HepG2 (cell line): ENCODE results near the gene ZNF485. TPM values are rescaled to one million over a fixed set of nuclear protein-coding genes. Genes with fewer than 3 reads are reported as not detected.

ENCODE experiments used
- ATAC-seq: fragments of 200-7000 bp; cut with Tn5 transposase; 3 replicates; pipeline ENCODE4 v1.9.1; 2020; ENCODE audit warnings: mild to moderate bottlenecking, moderate library complexity
- BruUV-seq: library from RNA; stranded (reverse); fragments of 400-500 nt; replicated peaks from 2 replicates; lab custom pipeline; 2021; lab: Mats Ljungman, UMichigan
- CTCF ChIA-PET: fragments of 300-600 bp; formaldehyde crosslinking; extraction: SDS; loops from one replicate; lab custom pipeline; 2021; ENCODE audit warnings: low total read pairs, inconsistent platforms, low intra/inter-chr PET ratio; lab: Yijun Ruan, JAX
- POLR2A ChIA-PET: fragments of 350-600 bp; sonication (Branson Sonifier 250); formaldehyde crosslinking; loops from one replicate; lab custom pipeline; 2020; ENCODE audit warnings: antibody characterized with exemption, inconsistent platforms; lab: Yijun Ruan, JAX
- DNase-seq: peaks from one replicate; pipeline ENCODE4 v3.0.0-alpha.2; 2015; ENCODE audit warnings: low spot score
- FAIRE-seq: peaks from 3 replicates; lab custom pipeline; 2011; peaks lifted over from hg19 to GRCh38; lab: Jason Lieb, UNC
- H2AFZ ChIP-seq: one replicate; pipeline ENCODE4 v1.6.1; 2011; ENCODE audit warnings: low read length, inconsistent platforms
- H3K27ac ChIP-seq: fragments of 300-600 bp; 3 replicates; pipeline ENCODE4 v1.8.0; 2011; ENCODE audit warnings: mixed run types, mild to moderate bottlenecking, mixed read lengths, low read length, inconsistent platforms; ENCODE audit not compliant: insufficient read depth; ENCODE audit errors: extremely low read length
- H3K27me3 ChIP-seq, 2 experiments: fragments of 200-600 bp in 1 of 2; 2 replicates in 1 of 2; 3 replicates in 1 of 2; pipeline versions ENCODE4 v1.6.0 to v1.8.0; 2011; ENCODE audit warnings: low read length in 2 of 2, mild to moderate bottlenecking in 2 of 2, moderate library complexity in 2 of 2, inconsistent platforms in 1 of 2; ENCODE audit not compliant: insufficient read depth in 2 of 2, control insufficient read depth in 1 of 2
- H3K36me3 ChIP-seq, 2 experiments: fragments of 200-600 bp in 1 of 2; replicated peaks in 1 of 2; 2 replicates in 1 of 2; 3 replicates in 1 of 2; pipeline versions ENCODE4 v1.5.1 to v1.8.0; 2011; ENCODE audit warnings: low read length in 2 of 2, inconsistent platforms in 1 of 2; ENCODE audit not compliant: insufficient read depth in 2 of 2, control insufficient read depth in 1 of 2
- H3K4me1 ChIP-seq: 2 replicates; pipeline ENCODE4 v1.5.1; 2012; ENCODE audit warnings: low read length, inconsistent platforms; ENCODE audit not compliant: insufficient read depth
- H3K4me2 ChIP-seq: 2 replicates; pipeline ENCODE4 v1.6.0; 2011; ENCODE audit warnings: low read depth, low read length, inconsistent platforms
- H3K4me3 ChIP-seq, 3 experiments: fragments of 200-600 bp in 1 of 3; sonication (generic), shearing (Covaris generic) in 1 of 3; replicated peaks in 1 of 3; 2 replicates each; pipeline ENCODE4 v1.5.1; 2011 to 2016; ENCODE audit warnings: low read length in 3 of 3, inconsistent platforms in 2 of 3, low read depth in 2 of 3, mild to moderate bottlenecking in 2 of 3, control low read depth in 1 of 3, mixed read lengths in 1 of 3; ENCODE audit not compliant: insufficient read depth in 1 of 3
- H3K79me2 ChIP-seq: one replicate; pipeline ENCODE4 v1.6.1; 2011; ENCODE audit warnings: low read length, inconsistent platforms; ENCODE audit not compliant: insufficient read depth
- H3K9ac ChIP-seq: 2 replicates; pipeline ENCODE4 v1.6.0; 2011; ENCODE audit warnings: mild to moderate bottlenecking, low read depth, low read length, inconsistent platforms; ENCODE audit not compliant: insufficient read depth
- H3K9me3 ChIP-seq: 2 replicates; pipeline ENCODE4 v1.5.1; 2012; ENCODE audit warnings: mild to moderate bottlenecking, low read length
- H4K20me1 ChIP-seq: 2 replicates; pipeline ENCODE4 v1.6.0; 2011; ENCODE audit warnings: inconsistent platforms, mild to moderate bottlenecking, low read length, moderate library complexity; ENCODE audit not compliant: insufficient read depth
- ATF7-NPFF ChIP-seq: sonication (generic); formaldehyde crosslinking; IDR thresholded peaks from 2 replicates; pipeline ENCODE4 v1.8.1; 2023; ENCODE audit warnings: mild to moderate bottlenecking, low read depth, missing genetic modification reagents, moderate library complexity
- ELF1 ChIP-seq: sonication (generic); formaldehyde crosslinking; IDR thresholded peaks from 2 replicates; pipeline ENCODE4 v1.4.0; 2020; ENCODE audit warnings: missing genetic modification reagents
- JUND ChIP-seq: sonication (generic); formaldehyde crosslinking; IDR thresholded peaks from 2 replicates; pipeline ENCODE4 v1.8.0; 2022; ENCODE audit warnings: mild to moderate bottlenecking, missing genetic modification reagents
- POGZ ChIP-seq: sonication (generic); formaldehyde crosslinking; IDR thresholded peaks from 2 replicates; pipeline ENCODE4 v1.4.0; 2020; ENCODE audit warnings: mild to moderate bottlenecking, missing genetic modification reagents
- STAG1 ChIP-seq: sonication (generic); formaldehyde crosslinking; IDR thresholded peaks from 2 replicates; pipeline ENCODE4 v1.4.0; 2020; ENCODE audit warnings: missing genetic modification reagents
- TARDBP ChIP-seq: sonication (generic); formaldehyde crosslinking; IDR thresholded peaks from 2 replicates; pipeline ENCODE4 v1.8.0; 2022; ENCODE audit warnings: mild to moderate bottlenecking, missing genetic modification reagents
- ZNF12 ChIP-seq: sonication (generic); formaldehyde crosslinking; IDR thresholded peaks from 2 replicates; pipeline ENCODE4 v1.5.0; 2020; ENCODE audit warnings: missing genetic modification reagents
- ZNF224 ChIP-seq: sonication (generic); formaldehyde crosslinking; IDR thresholded peaks from 2 replicates; pipeline ENCODE4 v1.5.0; 2020; ENCODE audit warnings: mild to moderate bottlenecking, missing genetic modification reagents
- ZNF383 ChIP-seq: sonication (generic); formaldehyde crosslinking; IDR thresholded peaks from 2 replicates; pipeline ENCODE4 v1.4.0; 2020; ENCODE audit warnings: missing genetic modification reagents, mild to moderate bottlenecking, borderline replicate concordance
- ZNF577 ChIP-seq: sonication (generic); formaldehyde crosslinking; IDR thresholded peaks from 2 replicates; pipeline ENCODE4 v1.4.0; 2020; ENCODE audit warnings: mild to moderate bottlenecking, low read depth, missing genetic modification reagents, borderline replicate concordance
- WGBS: methylation state at CpG from one replicate; pipeline ENCODE4 v1.1.6; 2017; ENCODE audit warnings: low lambda C conversion rate; 5-methylcytosine and 5-hydroxymethylcytosine counted together
- in situ Hi-C: cut with HindIII; loops from 2 replicates; pipeline ENCODE4 v1.10.0; 2017; ENCODE audit warnings: low pct_unique_long_range_greater_than_20kb; ENCODE audit not compliant: extremely low pct_ligation_motif_present
- intact Hi-C: fragments of 100-400 bp; cut with micrococcal nuclease; formaldehyde crosslinking; loops from one replicate; pipeline ENCODE4 v1.10.0; 2022; ENCODE audit not compliant: unreplicated experiment
- polyA plus RNA-seq, 8 experiments: library from polyadenylated mRNA; depleted of rRNA in 3 of 8; stranded (reverse) in 7 of 8; unstranded in 1 of 8; fragments of >200 nt; fragmentation: Illumina TruSeq in 4 of 8; extraction: Trizol in 4 of 8; gene quantifications; 2 replicates each; pipeline versions ENCODE4 v1.2.1 to v1.2.3, GENCODE V29; 2011 to 2016; ENCODE audit warnings: low read depth in 4 of 8, missing spikeins in 1 of 8, mixed read lengths in 1 of 8; ENCODE audit not compliant: insufficient read depth in 1 of 8
- total RNA-seq, 5 experiments: library from RNA; depleted of rRNA; stranded (reverse); fragments of >200 nt; fragmentation: Illumina TruSeq; extraction: Trizol; gene quantifications; 2 replicates each; pipeline ENCODE4 v1.2.3, GENCODE V29; 2016; ENCODE audit warnings: low read depth in 1 of 5
- TF ChIP-seq, protein P1 (sequence below): sonication (generic); formaldehyde crosslinking; IDR thresholded peaks from 2 replicates; pipeline ENCODE4 v1.5.1; 2020; ENCODE audit warnings: mild to moderate bottlenecking, missing genetic modification reagents, moderate library complexity

Gene ZNF485
- total and polyA plus RNA-seq, 2 of the 13 experiments (the other 11 are each of a cell fraction or from before 2014, with no cell fraction given), result 1.4 to 3.3 TPM

DNA sequence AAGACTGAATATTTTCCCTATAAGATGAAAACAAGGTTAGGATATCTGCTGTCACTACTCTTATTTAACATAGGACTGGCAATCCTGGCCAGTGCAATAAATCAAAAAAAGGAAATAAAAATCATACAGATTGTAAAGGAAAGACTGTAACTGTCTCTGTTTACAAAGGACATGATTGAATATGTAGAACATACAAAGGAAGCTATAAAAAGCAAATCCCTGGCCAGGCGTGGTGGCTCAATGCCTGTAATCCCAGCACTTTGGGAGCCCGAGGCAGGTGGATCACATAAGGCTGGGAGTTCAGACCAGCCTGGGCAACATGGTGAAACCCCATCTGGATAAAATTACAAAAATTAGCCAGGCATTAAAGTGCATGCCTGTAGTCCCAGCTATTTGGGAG is 15.8 kb downstream of the ZNF485 start:
- Histone ChIP-seq H3K4me3 (no peak overlapping the region), H3K4me1 (no peaks in the 10 kb centered on the region), H3K9me3 (peaks cover 16% of the 10 kb centered on the region), H3K36me3 (0 out of 5 replicates have a peak, but pooled peaks cover 0 to under 1% of the 10 kb centered on the region in 2 experiments), H4K20me1 (no peaks in the 10 kb centered on the region), H3K4me2 (no peak overlapping the region), H2AFZ (no peak overlapping the region), H3K27ac (no peak overlapping the region), H3K9ac (no peak overlapping the region), H3K27me3 (no peaks in the 10 kb centered on the region), H3K79me2 (no peaks in the 10 kb centered on the region)
- CTCF ChIA-PET, result no interaction called here
- 6% methylated on average over 2 of the region's 2 CpGs for WGBS
- ATAC-seq, result no peak
- FAIRE-seq, result no peak
- no TSS peak for BruUV-seq
- POLR2A ChIA-PET, result no interaction called here
- TF ChIP-seq POGZ (CRISPR knock-in tag) (no peak), STAG1 (CRISPR knock-in tag) (no peak), JUND (CRISPR knock-in tag) (no peak), ZNF12 (CRISPR knock-in tag) (no peak), TARDBP (no peak), ZNF383 (CRISPR knock-in tag) (no peak), ELF1 (no peak), ZNF224 (no peak), ZNF577 (CRISPR knock-in tag) (no peak), ATF7-NPFF (CRISPR knock-in tag) (no peak)
- TF ChIP-seq, protein P1, sequence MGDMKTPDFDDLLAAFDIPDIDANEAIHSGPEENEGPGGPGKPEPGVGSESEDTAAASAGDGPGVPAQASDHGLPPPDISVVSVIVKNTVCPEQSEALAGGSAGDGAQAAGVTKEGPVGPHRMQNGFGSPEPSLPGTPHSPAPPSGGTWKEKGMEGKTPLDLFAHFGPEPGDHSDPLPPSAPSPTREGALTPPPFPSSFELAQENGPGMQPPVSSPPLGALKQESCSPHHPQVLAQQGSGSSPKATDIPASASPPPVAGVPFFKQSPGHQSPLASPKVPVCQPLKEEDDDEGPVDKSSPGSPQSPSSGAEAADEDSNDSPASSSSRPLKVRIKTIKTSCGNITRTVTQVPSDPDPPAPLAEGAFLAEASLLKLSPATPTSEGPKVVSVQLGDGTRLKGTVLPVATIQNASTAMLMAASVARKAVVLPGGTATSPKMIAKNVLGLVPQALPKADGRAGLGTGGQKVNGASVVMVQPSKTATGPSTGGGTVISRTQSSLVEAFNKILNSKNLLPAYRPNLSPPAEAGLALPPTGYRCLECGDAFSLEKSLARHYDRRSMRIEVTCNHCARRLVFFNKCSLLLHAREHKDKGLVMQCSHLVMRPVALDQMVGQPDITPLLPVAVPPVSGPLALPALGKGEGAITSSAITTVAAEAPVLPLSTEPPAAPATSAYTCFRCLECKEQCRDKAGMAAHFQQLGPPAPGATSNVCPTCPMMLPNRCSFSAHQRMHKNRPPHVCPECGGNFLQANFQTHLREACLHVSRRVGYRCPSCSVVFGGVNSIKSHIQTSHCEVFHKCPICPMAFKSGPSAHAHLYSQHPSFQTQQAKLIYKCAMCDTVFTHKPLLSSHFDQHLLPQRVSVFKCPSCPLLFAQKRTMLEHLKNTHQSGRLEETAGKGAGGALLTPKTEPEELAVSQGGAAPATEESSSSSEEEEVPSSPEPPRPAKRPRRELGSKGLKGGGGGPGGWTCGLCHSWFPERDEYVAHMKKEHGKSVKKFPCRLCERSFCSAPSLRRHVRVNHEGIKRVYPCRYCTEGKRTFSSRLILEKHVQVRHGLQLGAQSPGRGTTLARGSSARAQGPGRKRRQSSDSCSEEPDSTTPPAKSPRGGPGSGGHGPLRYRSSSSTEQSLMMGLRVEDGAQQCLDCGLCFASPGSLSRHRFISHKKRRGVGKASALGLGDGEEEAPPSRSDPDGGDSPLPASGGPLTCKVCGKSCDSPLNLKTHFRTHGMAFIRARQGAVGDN (CRISPR knock-in tag), result no peak
- DNase-seq, result no peak
- intact Hi-C loops (no loop called here), in situ Hi-C loops (no loop called here)
